ENCODE measurements around the gene NMRK1. TPM values are rescaled to one million over a fixed set of nuclear protein-coding genes. Genes with fewer than 3 reads are reported as not detected.

Gene NMRK1
- total RNA-seq, 2 experiments from 2014 or later, result 15.9 to 16.9 TPM

GRCh38 chr9:75033791-75034473 is 54.0 kb downstream of the NMRK1 start:
- ChIA-PET CTCF (interaction anchor here (1.4 kb wide), 1 partner anchor 260 kb away, joined by 5 read pairs; no protein-coding TSS in a partner anchor), POLR2A (no interaction called here)
- Mint-ChIP-seq H3K9me3 (no peaks in the 10 kb centered on the region), H3K36me3 (ENCODE audit: low read depth) (no peaks in the 10 kb centered on the region), H3K4me3 (no peak overlapping the region), H3K27ac (no peak overlapping the region), H3K4me1 (ENCODE audit: low read depth) (no peaks in the 10 kb centered on the region), H3K27me3 (no peaks in the 10 kb centered on the region)
- no peak for TF ChIP-seq CTCF (IDR thresholded peaks at IDR 0.05)
- DNase-seq (no peak), ATAC-seq (no peak)
- intact Hi-C loops (cut with micrococcal nuclease), result no loop called here

DNA sequence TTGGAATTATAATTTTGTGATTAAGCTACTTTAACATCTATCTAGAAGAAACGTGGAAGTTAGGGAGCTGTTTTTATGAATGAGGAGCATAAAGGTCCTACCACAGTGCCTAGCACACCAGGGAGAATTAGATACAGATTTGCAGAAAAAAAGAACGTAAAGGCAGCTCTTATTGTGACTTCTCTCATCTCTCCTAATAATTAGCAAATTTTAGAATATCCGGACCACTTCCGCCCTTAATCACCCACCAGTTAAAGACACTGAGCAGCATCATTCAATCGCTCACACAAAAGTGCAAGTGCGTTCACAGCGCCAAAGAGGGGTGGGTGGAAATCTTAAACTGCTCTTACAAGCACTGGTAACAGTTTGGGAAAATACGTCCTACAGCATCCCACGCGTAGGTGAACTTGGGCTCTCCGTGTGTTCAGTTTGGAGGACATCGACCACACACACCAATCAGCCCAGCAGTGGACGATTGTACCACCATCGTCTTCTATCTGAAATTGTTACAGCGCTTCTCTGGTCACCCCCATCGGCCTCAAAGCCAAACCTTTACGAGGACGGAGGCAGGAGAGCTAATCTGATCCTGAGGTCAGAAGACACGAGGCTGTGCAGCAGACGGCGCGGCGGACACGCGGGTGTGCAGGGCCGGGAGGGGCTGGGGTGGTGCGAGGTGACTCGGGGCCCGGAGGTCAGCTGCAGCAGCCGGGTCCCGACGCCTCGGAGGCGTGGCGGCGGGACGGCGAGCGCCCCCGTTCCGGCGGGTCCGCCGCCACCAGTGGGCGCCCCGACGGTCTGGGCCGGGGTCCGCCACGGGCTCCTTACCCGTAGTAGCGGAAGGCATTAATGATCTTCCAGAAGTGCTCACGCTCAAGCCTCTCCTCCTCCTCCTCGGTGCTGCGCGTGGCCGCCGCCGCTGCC is 60.5 kb downstream of the NMRK1 start:
- peak; percentile 66 for DNase-seq
- H3K27ac Mint-ChIP-seq, result peak overlapping the region; percentile 97
- TF ChIP-seq CTCF (IDR thresholded peaks at IDR 0.05), result peak; percentile 15
- peak overlapping the region; percentile 99 for H3K4me3 Mint-ChIP-seq
- peaks cover 28% of the 10 kb centered on the region for H3K36me3 Mint-ChIP-seq (ENCODE audit: low read depth)
- ChIA-PET CTCF (interaction anchor here (0.9 to 4.0 kb wide), 15 partner anchors 11 to 254 kb away, joined by 3 to 23 read pairs (median 4); partner anchors contain the start of genes C9orf40, NMRK1 and OSTF1), POLR2A (interaction anchor here (0.6 to 2.8 kb wide), 15 partner anchors 9 to 252 kb away, joined by 3 to 12 read pairs (median 3); partner anchors contain the start of genes C9orf40, NMRK1 and OSTF1)
- H3K27me3 Mint-ChIP-seq, result no peaks in the 10 kb centered on the region
- peaks cover 36% of the 10 kb centered on the region for H3K4me1 Mint-ChIP-seq (ENCODE audit: low read depth)
- no peaks in the 10 kb centered on the region for H3K9me3 Mint-ChIP-seq
- ATAC-seq, result peak; percentile 29
- intact Hi-C loops (cut with micrococcal nuclease), result loop anchor here (2.0 kb wide), 2 partner anchors 61 to 75 kb away; partner anchors contain the start of genes C9orf40, NMRK1 and OSTF1

- H3K9me3 Mint-ChIP-seq, result peaks cover 6% of the 10 kb centered on the region
- peaks cover 60% of the 10 kb centered on the region for H3K4me1 Mint-ChIP-seq (ENCODE audit: low read depth)
- H3K27ac Mint-ChIP-seq, result peak overlapping the region; percentile 27
- DNase-seq, result peak; percentile 47
- no peak for TF ChIP-seq CTCF (IDR thresholded peaks at IDR 0.05)
- peak; percentile 6 for ATAC-seq
- CTCF ChIA-PET, result interaction anchor here (4.0 kb wide), 1 partner anchor 72 kb away, joined by 23 read pairs; the partner anchor contains the start of gene C9orf40
- intact Hi-C loops (cut with micrococcal nuclease), result loop anchor here (5.0 kb wide), 1 partner anchor 128 kb away; no protein-coding TSS in a partner anchor
- peaks cover 47% of the 10 kb centered on the region for H3K36me3 Mint-ChIP-seq (ENCODE audit: low read depth)
- H3K4me3 Mint-ChIP-seq, result peak overlapping the region; percentile 16
- POLR2A ChIA-PET, result interaction anchor here (0.6 to 1.6 kb wide), 2 partner anchors 11 to 124 kb away, joined by 3 to 7 read pairs; no protein-coding TSS in a partner anchor
- H3K27me3 Mint-ChIP-seq, result no peaks in the 10 kb centered on the region
Observed at GRCh38 chr9:75023846-75024245, 64.1 kb downstream of the NMRK1 start.

DNA sequence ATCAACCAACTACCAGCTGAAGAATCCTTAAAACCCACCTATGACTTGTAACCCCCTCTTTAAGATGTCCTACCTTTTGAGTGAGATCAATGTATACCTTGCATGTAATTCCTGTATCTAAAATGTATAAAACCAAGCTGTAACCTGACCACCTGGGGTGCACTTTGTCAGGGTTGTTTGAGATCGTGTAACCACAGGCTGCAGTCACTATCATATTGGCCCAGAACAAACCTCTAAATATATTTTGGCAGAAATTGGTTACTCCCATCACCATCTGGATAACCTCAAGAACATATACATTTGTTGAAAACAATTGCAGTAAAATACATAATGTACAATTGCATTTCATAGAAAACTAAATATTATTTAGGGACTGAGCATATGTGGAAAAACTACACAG is 68.3 kb downstream of the NMRK1 start:
- no peak for TF ChIP-seq CTCF (IDR thresholded peaks at IDR 0.05)
- H3K4me3 Mint-ChIP-seq, result no peak overlapping the region
- H3K36me3 Mint-ChIP-seq (ENCODE audit: low read depth), result peaks cover 37% of the 10 kb centered on the region
- H3K27ac Mint-ChIP-seq, result no peak overlapping the region
- H3K27me3 Mint-ChIP-seq, result no peaks in the 10 kb centered on the region
- no peak for ATAC-seq
- POLR2A ChIA-PET, result interaction anchor here (1.3 kb wide), 1 partner anchor 11 kb away, joined by 3 read pairs; no protein-coding TSS in a partner anchor
- H3K9me3 Mint-ChIP-seq, result peaks cover 6% of the 10 kb centered on the region
- CTCF ChIA-PET, result interaction anchor here (1.1 to 2.8 kb wide), 3 partner anchors 9 to 245 kb away, joined by 3 to 10 read pairs (median 4); partner anchors contain the start of genes C9orf40 and CARNMT1
- intact Hi-C loops (cut with micrococcal nuclease), result loop anchor here (5.0 kb wide), 1 partner anchor 133 kb away; no protein-coding TSS in a partner anchor
- DNase-seq, result no peak
- H3K4me1 Mint-ChIP-seq (ENCODE audit: low read depth), result peaks cover 51% of the 10 kb centered on the region

Data from activated CD8-positive, alpha-beta T cell treated with anti-CD3 and anti-CD28 coated beads for 36 hours (primary cell).